K562 (cell line): ENCODE data around the gene KCTD19. TPM values are rescaled to one million over a fixed set of nuclear protein-coding genes. Genes with fewer than 3 reads are reported as not detected.

ENCODE experiments used
- ARID4B ChIP-seq: sonication (generic); formaldehyde crosslinking; IDR thresholded peaks from 2 replicates; pipeline ENCODE4 v1.8.0; 2022; ENCODE audit warnings: mild to moderate bottlenecking, missing genetic modification reagents
- BRD9 ChIP-seq: fragments of 450-650 bp; IDR thresholded peaks from 2 replicates; pipeline ENCODE4 v1.6.1; 2018; ENCODE audit warnings: low read depth; ENCODE audit not compliant: partially characterized antibody
- GATA2 ChIP-seq: sonication (generic); formaldehyde crosslinking; IDR thresholded peaks from 2 replicates; pipeline ENCODE4 v1.4.0; 2020; ENCODE audit warnings: mild to moderate bottlenecking, missing genetic modification reagents
- HMGN3 ChIP-seq: IDR thresholded peaks from 2 replicates; pipeline ENCODE4 v1.6.1; 2011; ENCODE audit warnings: borderline replicate concordance, low read depth, mild to moderate bottlenecking, mixed read lengths, low read length; ENCODE audit not compliant: insufficient read length; ENCODE audit errors: extremely low read depth
- LEF1 ChIP-seq: fragments of 450-650 bp; IDR thresholded peaks from 2 replicates; pipeline ENCODE4 v1.6.1; 2016; ENCODE audit warnings: mild to moderate bottlenecking
- NR0B1 ChIP-seq: fragments of 450-650 bp; IDR thresholded peaks from one replicate; pipeline ENCODE4 v1.6.1; 2018; ENCODE audit warnings: mild to moderate bottlenecking, moderate library complexity; ENCODE audit not compliant: partially characterized antibody
- SPI1 ChIP-seq: IDR thresholded peaks from 2 replicates; pipeline ENCODE4 v1.6.1; 2011; ENCODE audit warnings: low read depth, low read length, control low read depth, borderline replicate concordance
- SRSF1 ChIP-seq: fragments of 200-400 bp; formaldehyde crosslinking; IDR thresholded peaks from 2 replicates; pipeline ENCODE4 v1.6.1; 2017; ENCODE audit warnings: mild to moderate bottlenecking, low read depth, low read length, moderate library complexity
- XRCC4 ChIP-seq: IDR thresholded peaks from one replicate; pipeline ENCODE4 v1.6.1; 2011; ENCODE audit not compliant: insufficient read depth, insufficient read length; ENCODE audit errors: extremely low read depth
- ZBTB7A ChIP-seq: IDR thresholded peaks from 2 replicates; pipeline ENCODE4 v1.6.1; 2011; ENCODE audit warnings: low read depth, mild to moderate bottlenecking, low read length, moderate library complexity, borderline replicate concordance; ENCODE audit not compliant: control insufficient read depth
- ZC3H4 ChIP-seq: sonication (generic); formaldehyde crosslinking; IDR thresholded peaks from 2 replicates; pipeline ENCODE4 v1.9.0; 2021; ENCODE audit warnings: missing genetic modification reagents, borderline replicate concordance
- ZNF354B ChIP-seq: fragments of 250-450 bp; sonication (Bioruptor Pico); IDR thresholded peaks from 2 replicates; pipeline ENCODE4 v1.4.0; 2020
- polyA plus RNA-seq, 8 experiments: library from polyadenylated mRNA; depleted of rRNA in 4 of 8; stranded (reverse) in 5 of 8; unstranded in 3 of 8; fragments of >200 nt; fragmentation: Nextera tagmentation in 2 of 8; fragmentation: Illumina TruSeq in 1 of 8; extraction: Ambion mirVana in 2 of 8; extraction: Trizol in 1 of 8; gene quantifications; 2 replicates each; pipeline versions ENCODE4 v1.2.1 to v1.2.3, GENCODE V29; 2011 to 2014; ENCODE audit warnings: inconsistent platforms in 1 of 8, missing spikeins in 1 of 8
- total RNA-seq, 7 experiments: library from RNA; depleted of rRNA in 6 of 7; stranded (reverse); fragments of >200 nt in 6 of 7; fragmentation: Illumina TruSeq in 2 of 7; extraction: Trizol in 2 of 7; gene quantifications; 2 replicates each; pipeline versions ENCODE4 v1.2.1 to v1.2.3, GENCODE V29; 2011 to 2021; ENCODE audit warnings: low replicate concordance in 1 of 7
- TF ChIP-seq, protein P1 (sequence below), 2 experiments: fragments of 200-800 bp in 1 of 2; sonication (Bioruptor generic) in 1 of 2; sonication (generic) in 1 of 2; formaldehyde crosslinking in 1 of 2; IDR thresholded peaks in 1 of 2; conservative IDR thresholded peaks in 1 of 2; 2 replicates each; pipeline versions ENCODE4 v1.5.0 to v1.6.1; 2016 to 2020; ENCODE audit warnings: missing compliant biosample characterization in 1 of 2, missing genetic modification characterization in 1 of 2, missing genetic modification reagents in 1 of 2
- TF ChIP-seq, protein P2 (sequence below), 2 experiments: IDR thresholded peaks; 2 replicates each; pipeline ENCODE4 v1.6.1; 2011; ENCODE audit warnings: borderline replicate concordance in 1 of 2, control low read depth in 1 of 2, low read depth in 1 of 2, low read length in 1 of 2, mild to moderate bottlenecking in 1 of 2, mixed read lengths in 1 of 2, moderate library complexity in 1 of 2; ENCODE audit not compliant: insufficient read depth in 1 of 2, insufficient read length in 1 of 2, poor library complexity in 1 of 2, severe bottlenecking in 1 of 2; ENCODE audit errors: extremely low read depth in 1 of 2
- TF ChIP-seq, protein P3 (sequence below): fragments of 450-650 bp; formaldehyde crosslinking; IDR thresholded peaks from 2 replicates; pipeline ENCODE4 v1.4.0; 2020; ENCODE audit warnings: mild to moderate bottlenecking, moderate library complexity

KCTD19 gene
- total and polyA plus RNA-seq, 9 of the 15 experiments (the other 6 are each of a cell fraction or from before 2014, with no cell fraction given) = 0.03 to 0.91 (median 0.22) TPM; not detected in 2

DNA sequence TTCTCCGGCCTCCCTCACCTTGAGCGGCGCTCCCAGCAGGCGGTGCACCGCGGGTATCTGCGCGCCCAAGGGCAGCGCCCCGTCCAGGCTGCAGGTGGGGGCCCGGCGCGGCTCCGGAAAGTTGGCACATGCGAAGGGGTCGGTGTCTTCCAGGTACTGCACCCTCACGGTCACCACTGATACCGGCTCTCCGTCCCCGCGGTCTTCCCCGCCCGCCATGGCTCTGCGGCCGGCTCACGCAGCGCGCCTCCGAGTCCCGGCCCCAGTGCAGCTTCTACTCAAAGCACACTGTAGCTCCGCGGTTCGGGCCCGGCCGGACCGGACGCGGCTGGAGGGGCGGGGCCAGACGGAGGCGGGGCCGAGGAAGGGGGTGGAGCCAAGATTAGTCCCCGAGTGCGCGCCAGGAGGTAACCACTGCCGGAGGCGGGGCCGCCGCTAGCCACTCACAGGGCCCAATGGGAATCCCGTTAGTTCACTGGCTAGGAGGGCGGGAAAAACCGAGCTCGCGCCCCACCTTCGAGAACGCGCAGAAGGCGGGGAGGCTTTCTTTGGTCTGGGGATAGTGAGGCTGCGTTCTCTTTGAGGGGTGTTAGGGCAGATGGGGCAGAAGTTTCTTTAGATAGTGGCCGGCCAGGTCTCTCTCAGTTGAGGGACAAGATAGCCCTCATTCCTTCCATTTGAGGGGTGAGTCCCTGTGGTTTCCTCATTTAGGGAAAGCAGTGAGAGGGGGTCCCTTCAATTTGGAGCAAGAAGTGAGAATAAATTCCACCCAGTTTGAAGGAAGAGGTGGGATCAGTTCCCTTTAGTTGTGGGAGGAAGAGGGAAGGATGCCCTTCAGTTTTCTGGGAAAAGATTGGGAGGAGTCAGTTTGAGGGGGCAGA is 79.1 kb downstream of the KCTD19 start, which contains the start of gene FHOD1 (continued):
- TF ChIP-seq, protein P1, sequence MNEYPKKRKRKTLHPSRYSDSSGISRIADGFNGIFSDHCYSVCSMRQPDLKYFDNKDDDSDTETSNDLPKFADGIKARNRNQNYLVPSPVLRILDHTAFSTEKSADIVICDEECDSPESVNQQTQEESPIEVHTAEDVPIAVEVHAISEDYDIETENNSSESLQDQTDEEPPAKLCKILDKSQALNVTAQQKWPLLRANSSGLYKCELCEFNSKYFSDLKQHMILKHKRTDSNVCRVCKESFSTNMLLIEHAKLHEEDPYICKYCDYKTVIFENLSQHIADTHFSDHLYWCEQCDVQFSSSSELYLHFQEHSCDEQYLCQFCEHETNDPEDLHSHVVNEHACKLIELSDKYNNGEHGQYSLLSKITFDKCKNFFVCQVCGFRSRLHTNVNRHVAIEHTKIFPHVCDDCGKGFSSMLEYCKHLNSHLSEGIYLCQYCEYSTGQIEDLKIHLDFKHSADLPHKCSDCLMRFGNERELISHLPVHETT (CRISPR knock-in tag; conservative IDR thresholded peaks at IDR 0.05 in 1 of 2, IDR thresholded peaks at IDR 0.05 in 1 of 2) = no peak
- TF ChIP-seq, protein P2, sequence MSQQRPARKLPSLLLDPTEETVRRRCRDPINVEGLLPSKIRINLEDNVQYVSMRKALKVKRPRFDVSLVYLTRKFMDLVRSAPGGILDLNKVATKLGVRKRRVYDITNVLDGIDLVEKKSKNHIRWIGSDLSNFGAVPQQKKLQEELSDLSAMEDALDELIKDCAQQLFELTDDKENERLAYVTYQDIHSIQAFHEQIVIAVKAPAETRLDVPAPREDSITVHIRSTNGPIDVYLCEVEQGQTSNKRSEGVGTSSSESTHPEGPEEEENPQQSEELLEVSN (IDR thresholded peaks at IDR 0.05; ENCODE audit: borderline replicate concordance in 1 of 2, extremely low read depth in 1 of 2, insufficient read depth in 1 of 2, insufficient read length in 1 of 2, low read depth in 1 of 2, low read length in 1 of 2, poor library complexity in 1 of 2, severe bottlenecking in 1 of 2) = peak; percentile 97 to 99
- TF ChIP-seq SRSF1 (no peak), LEF1 (no peak), HMGN3 (peak; percentile 55), NR0B1 (no peak), ZC3H4 (CRISPR knock-in tag) (no peak), ZNF354B (CRISPR knock-in tag) (no peak), ARID4B (peak; percentile 49; the same call in 1 of the 2 replicates), BRD9 (no peak), XRCC4 (no peak), ZBTB7A (no peak), GATA2 (CRISPR knock-in tag) (no peak), SPI1 (peak; percentile 13; the same call in 1 of the 2 replicates)
- TF ChIP-seq, protein P3, sequence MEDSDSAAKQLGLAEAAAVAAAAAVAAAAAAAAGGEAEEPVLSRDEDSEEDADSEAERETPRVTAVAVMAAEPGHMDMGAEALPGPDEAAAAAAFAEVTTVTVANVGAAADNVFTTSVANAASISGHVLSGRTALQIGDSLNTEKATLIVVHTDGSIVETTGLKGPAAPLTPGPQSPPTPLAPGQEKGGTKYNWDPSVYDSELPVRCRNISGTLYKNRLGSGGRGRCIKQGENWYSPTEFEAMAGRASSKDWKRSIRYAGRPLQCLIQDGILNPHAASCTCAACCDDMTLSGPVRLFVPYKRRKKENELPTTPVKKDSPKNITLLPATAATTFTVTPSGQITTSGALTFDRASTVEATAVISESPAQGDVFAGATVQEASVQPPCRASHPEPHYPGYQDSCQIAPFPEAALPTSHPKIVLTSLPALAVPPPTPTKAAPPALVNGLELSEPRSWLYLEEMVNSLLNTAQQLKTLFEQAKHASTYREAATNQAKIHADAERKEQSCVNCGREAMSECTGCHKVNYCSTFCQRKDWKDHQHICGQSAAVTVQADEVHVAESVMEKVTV (CRISPR knock-in tag) = no peak
